Measurements from ENCODE around the gene DNAAF1. TPM values are rescaled to one million over a fixed set of nuclear protein-coding genes. Genes with fewer than 3 reads are reported as not detected.
A peak's percentile ranks its signal among the peaks of the same experiment; 100 is the strongest.

DNAAF1 gene
- total RNA-seq, 1 donor: under 0.01 TPM

DNA sequence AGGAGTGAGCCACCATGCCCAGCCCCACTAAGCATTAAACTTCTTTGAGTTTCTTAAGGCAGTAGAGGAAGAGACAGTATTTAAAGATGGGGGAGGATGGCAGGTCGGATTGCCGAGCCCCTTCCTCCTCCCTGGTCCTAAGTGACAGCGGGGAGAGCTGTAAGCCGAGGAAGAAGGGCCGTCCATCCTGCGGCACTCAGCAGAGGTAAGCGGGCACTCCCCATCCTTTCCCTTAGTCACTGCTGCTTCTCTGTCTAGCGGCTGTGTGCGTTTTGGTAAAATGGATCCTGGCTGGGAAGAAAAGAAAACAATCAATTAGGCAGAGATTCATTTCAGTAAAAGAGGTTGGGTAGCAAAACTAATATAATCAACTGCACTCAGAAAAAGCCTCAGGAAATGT is 13.9 kb downstream of the DNAAF1 start:
- DNase-seq (ENCODE audit: low read depth in 2 of 3, low spot score in 2 of 3): no peak

DNA sequence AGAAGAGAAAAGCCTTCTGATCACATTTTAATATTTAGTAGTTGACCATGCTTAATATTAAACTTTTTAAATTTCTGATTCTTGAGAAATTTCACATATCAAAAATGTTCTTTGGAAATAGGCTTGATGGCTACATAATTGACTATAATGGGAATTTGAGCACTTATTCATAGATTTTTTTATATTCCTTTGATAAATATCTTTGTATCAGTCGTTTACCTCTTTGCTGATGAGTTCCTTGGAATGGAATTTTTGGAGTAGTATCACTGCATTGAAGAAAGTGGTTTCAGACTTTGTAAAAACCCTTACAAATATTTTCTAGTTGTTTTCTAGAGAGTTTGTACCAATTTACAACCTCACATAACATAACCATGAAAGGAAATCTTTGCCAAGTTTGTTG is 14.7 kb downstream of the DNAAF1 start:
- DNase-seq (ENCODE audit: low read depth in 2 of 3, low spot score in 2 of 3): no peak

DNA sequence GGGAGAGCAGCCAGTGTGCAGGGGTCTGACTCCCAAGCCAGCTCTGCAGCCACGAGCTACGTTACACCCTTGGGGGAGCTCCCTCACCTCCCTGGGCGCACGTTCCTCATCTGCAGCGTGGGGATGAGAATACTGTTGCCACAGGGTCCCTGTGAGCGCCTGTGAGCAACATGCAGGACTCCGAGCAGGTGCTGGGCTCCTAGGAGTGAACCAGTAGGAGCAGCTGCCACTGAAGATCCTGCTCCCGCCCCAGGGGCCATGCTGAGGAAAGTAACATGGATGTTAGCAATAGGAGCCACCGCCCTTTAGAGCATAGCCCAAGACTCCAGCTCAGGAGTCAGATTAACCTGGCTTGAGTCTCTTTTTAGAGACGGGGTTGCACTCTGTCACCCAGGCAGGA is 15.9 kb downstream of the DNAAF1 start:
- no peak for DNase-seq (ENCODE audit: low read depth in 2 of 3, low spot score in 2 of 3)

DNA sequence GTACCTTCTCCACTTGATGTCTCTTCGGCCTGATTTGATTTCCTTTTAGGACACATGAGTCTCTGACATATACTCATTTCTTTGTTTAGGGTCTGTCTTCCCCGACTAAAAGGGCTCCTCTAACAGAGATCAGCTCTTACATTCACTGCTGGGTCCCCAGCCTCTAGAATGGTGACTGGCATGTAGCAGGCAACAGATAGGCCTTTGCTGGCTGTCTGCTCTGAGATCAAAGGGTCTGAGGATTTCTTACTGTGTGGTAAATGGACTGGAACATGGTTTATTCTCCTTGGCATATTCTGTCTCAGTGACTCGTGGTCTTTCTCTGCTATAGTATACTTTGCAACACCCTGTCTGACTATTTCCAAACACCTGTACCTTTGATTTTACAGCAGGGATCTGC is 16.7 kb downstream of the DNAAF1 start:
- no peak for DNase-seq (ENCODE audit: low read depth in 2 of 3, low spot score in 2 of 3)

GRCh38 chr16:84165746-84166145 is 20.6 kb downstream of the DNAAF1 start:
- DNase-seq (ENCODE audit: low read depth in 2 of 3, low spot score in 2 of 3): no peak

DNA sequence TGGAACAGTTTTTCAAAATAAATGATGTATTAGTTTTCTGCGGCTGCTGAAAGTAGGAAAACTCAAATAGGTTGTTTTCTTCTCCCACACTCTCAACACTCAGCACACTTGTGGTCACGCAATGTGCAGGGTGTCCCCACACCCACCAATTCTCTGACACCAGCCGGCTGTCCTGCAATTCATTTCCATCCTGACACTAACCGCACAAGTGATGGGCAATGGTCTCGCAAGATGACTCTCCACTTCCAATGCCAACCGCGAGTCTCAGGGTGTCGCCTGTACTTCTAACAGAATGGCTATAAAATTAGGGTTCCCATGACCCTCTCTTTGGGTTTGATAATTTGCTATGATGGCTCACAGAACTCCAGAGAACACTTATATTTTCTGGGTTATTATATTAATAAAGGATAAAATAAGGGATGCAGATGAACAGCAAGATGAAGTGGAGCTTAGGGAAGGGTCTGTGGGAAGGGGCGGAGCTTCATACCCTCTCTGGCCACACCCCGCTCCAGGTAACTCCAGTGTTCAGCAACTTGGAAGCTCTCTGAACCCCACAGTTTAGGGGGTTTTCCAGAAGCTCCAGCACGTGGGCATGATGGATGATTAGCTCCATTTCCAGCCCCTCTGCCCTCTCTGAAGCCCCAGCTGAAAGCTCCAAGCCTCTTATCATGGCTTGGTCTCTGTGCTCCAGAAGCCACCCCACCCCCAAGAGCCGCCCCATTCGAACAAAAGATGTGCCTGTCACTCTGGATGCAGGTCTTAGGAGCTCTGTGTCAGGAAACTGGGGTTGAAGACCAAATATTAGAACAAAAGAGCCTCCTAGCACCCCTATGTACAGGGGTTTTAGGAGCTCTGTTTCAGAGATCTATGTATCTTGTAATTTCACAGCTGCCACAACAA is 21.9 kb downstream of the DNAAF1 start:
- DNase-seq (ENCODE audit: low read depth in 2 of 3, low spot score in 2 of 3): no peak

- no peak for DNase-seq (ENCODE audit: low read depth in 2 of 3, low spot score in 2 of 3)
Observed at GRCh38 chr16:84169765-84170310, 24.7 kb downstream of the DNAAF1 start.

- DNase-seq (ENCODE audit: low read depth in 2 of 3, low spot score in 2 of 3): no peak
Observed at GRCh38 chr16:84174396-84174795, 29.3 kb downstream of the DNAAF1 start.

- DNase-seq (ENCODE audit: low read depth in 2 of 3, low spot score in 2 of 3): peak in 2 of 3 donors; percentile 39 to 50
Observed at GRCh38 chr16:84175350-84176081, 30.4 kb downstream of the DNAAF1 start.

- no peak for DNase-seq (ENCODE audit: low read depth in 2 of 3, low spot score in 2 of 3)
Observed at GRCh38 chr16:84176192-84177053, 31.3 kb downstream of the DNAAF1 start.

DNA sequence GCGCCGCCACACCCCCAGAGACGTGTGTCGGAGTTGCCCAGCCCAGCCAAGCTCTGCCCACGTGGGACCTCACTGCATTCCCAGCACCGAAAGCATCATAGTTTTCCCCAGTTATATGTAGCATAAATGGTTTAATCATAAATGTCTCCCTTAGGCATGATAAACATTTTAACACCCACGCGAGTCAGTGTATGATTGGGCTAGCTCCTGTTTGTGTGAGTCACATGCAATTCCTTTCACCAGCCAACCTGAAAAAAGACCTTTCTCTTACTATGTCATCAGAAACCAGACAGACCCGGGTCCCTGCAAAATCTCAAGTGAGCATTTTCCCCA is 32.6 kb downstream of the DNAAF1 start:
- no peak for DNase-seq (ENCODE audit: low read depth in 2 of 3, low spot score in 2 of 3)

GRCh38 chr16:84178146-84178765 is 33.1 kb downstream of the DNAAF1 start:
- DNase-seq (ENCODE audit: low read depth in 2 of 3, low spot score in 2 of 3): no peak

DNA sequence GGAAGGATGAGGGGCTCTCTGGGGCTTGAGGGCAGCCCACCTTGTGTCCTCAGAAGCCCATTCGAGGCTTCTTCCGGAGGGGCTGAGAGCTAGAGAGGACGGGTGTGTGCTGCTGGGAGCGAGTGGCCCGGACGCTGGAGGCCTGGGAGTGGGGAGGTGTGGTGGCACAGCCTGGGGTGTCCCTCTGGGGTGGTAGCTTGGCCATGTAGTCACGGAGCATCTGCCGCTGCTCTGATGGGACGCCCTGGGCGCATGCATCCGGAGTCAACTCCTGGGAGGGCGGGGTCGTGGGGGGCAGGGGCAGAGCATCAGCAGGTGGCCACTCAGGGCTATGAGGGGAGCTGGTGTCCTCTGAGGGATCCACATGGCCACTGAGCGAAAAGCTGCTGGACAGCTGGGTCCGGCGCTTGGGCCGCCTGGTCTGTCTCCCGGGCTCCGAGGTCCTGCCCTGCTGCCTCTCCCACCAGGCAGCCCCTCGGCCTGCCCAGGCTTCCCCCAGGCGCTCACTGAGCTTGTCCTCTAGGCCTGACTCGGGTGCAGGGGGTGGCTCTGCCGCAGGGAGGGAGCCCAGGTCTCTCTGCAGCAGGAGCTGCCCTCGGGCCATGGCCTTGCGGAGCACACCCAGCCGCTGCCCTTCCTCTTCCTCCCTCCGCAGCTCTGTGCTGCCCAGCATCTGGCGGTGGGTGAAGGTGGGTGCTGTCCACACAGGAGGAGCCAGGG is 33.9 kb downstream of the DNAAF1 start:
- DNase-seq (ENCODE audit: low read depth in 2 of 3, low spot score in 2 of 3): no peak

DNA sequence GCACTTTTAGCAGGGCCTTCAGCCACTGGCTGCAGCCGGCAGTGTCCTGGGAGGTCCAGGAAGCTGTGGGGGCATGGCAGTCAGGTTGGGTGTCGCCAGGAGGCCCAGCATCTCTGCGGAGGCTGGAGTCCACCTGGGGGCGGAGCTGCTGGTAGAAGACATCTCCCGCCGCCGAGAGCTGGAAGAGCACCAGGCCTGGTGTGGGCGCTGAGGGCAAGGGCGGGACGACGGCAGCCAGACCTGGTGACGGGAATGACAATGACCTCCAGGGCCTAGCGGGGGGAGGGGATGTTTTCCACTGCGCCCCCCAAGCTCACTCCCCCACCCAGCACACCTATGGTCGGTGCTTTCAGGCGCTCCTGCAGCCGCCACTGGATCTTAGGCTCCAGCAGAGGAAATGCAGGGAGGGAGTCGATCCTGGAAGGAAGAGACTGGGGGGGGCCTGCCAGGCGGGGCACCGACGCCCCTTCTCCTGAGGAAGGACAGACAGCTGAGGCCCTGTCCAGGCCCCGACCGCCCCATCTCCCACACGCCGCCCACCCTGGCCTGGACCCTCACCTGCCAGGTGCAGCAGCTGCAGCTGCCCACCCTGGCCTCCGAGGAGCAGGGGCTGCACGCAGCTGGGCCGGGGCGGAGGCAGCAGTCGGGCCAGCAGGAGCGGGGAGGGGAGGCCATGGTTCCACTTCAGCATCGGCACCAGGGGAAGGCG is 34.7 kb downstream of the DNAAF1 start:
- no peak for DNase-seq (ENCODE audit: low read depth in 2 of 3, low spot score in 2 of 3)

DNA sequence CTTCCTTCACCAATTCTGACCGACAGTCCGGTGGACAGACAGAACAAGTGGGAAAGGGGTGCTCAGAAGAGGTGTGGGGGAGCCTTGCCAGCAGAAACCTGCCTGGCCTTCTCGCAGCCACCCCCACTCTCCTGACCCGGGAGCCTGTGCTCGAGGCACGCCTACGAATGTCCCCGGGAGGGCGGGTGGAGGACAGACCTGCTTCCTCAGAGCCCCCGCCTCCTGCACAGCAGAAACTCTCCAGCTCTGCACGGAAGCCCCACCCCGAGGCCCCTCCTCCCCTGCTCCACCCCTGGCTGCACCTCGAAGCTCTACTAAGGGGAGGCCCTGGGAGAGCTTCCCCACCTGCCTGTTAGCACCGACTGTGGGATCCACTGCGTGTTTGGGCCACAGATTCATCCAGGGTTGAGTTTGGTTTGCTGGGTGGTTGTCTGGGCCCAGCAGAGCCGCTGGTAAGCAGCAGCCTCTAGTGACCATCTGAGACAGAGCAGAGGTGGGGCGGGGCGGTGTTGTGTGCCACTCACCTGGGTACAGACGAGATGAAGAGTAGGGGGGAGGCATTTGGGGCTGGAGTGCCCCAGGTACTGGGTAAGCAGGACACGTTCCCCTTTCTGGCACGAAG is 35.5 kb downstream of the DNAAF1 start:
- DNase-seq (ENCODE audit: low read depth in 2 of 3, low spot score in 2 of 3): no peak

- no peak for DNase-seq (ENCODE audit: low read depth in 2 of 3, low spot score in 2 of 3)
Observed at GRCh38 chr16:84181144-84181915, 36.2 kb downstream of the DNAAF1 start.

- no peak for DNase-seq (ENCODE audit: low read depth in 2 of 3, low spot score in 2 of 3)
Observed at GRCh38 chr16:84182104-84182503, 37.0 kb downstream of the DNAAF1 start.

All from hematopoietic multipotent progenitor cell (in vitro differentiated cells).